Gastroesophageal sphincter (tissue), 4 donors: ENCODE measurements around the gene SYK. TPM values are rescaled to one million over a fixed set of nuclear protein-coding genes. Genes with fewer than 3 reads are reported as not detected.
A peak's percentile ranks its signal among the peaks of the same experiment; 100 is the strongest.

Experiments used
- ATAC-seq: fragments of 150-250 bp; one replicate; pipeline ENCODE4 v1.9.1; 2016; ENCODE audit warnings: mild to moderate bottlenecking, moderate library complexity
- H3K27ac ChIP-seq, 4 donors: fragments of 200-600 bp; sonication (generic) in 3 of 4; 1 replicate in 3 of 4; 2 replicates in 1 of 4; pipeline ENCODE4 v1.5.1; 2016 to 2019
- H3K27me3 ChIP-seq: fragments of 200-600 bp; sonication (generic); one replicate; pipeline ENCODE4 v1.5.1; 2019
- H3K36me3 ChIP-seq, 2 donors: fragments of 200-600 bp; sonication (generic); one replicate each; pipeline ENCODE4 v1.5.1; 2019; ENCODE audit warnings: control low read depth in 1 of 2
- H3K4me1 ChIP-seq, 3 donors: fragments of 200-600 bp; sonication (generic); 1 replicate in 2 of 3; 2 replicates in 1 of 3; pipeline ENCODE4 v1.5.1; 2016 to 2019; ENCODE audit warnings: control low read depth in 2 of 3
- H3K4me3 ChIP-seq, 2 donors: fragments of 200-600 bp; sonication (generic); one replicate each; pipeline ENCODE4 v1.5.1; 2019; ENCODE audit warnings: mild to moderate bottlenecking in 1 of 2, moderate library complexity in 1 of 2
- H3K9me3 ChIP-seq, 3 donors: fragments of 200-600 bp; sonication (generic); one replicate each; pipeline ENCODE4 v1.5.1; 2017 to 2019; ENCODE audit warnings: control low read depth in 2 of 3
- EP300 ChIP-seq: sonication (generic); formaldehyde crosslinking; IDR thresholded peaks from one replicate; pipeline ENCODE4 v1.6.1; 2017; ENCODE audit warnings: antibody characterized with exemption, mild to moderate bottlenecking
- POLR2A ChIP-seq, 2 donors: fragments of 450-650 bp; IDR thresholded peaks; one replicate each; pipeline ENCODE4 v1.6.1; 2017; ENCODE audit warnings: antibody characterized with exemption in 2 of 2, mild to moderate bottlenecking in 2 of 2, moderate library complexity in 1 of 2
- POLR2AphosphoS5 ChIP-seq: sonication (generic); formaldehyde crosslinking; IDR thresholded peaks from one replicate; pipeline ENCODE4 v1.6.1; 2017; ENCODE audit warnings: antibody characterized with exemption
- WGBS, 2 donors: methylation state at CpG; one replicate each; pipeline ENCODE4 v1.1.5; 2018; ENCODE audit warnings: low coverage in 1 of 2; 5-methylcytosine and 5-hydroxymethylcytosine counted together
- total RNA-seq, 4 donors: library from RNA; depleted of rRNA; stranded (reverse); fragments of >200 nt; gene quantifications; one replicate each; pipeline ENCODE4 v1.1.0, GENCODE V29; 2016
- TF ChIP-seq, protein P1 (sequence below), 4 experiments: fragments of 200-600 bp in 2 of 4; fragments of 450-650 bp in 2 of 4; sonication (generic) in 1 of 4; IDR thresholded peaks; one replicate each; pipeline ENCODE4 v1.5.1; 2017 to 2019; ENCODE audit warnings: antibody characterized with exemption in 4 of 4, mild to moderate bottlenecking in 2 of 4, moderate library complexity in 2 of 4

Gene SYK
- total RNA-seq, 4 donors from 2014 or later, result 4.0 to 15.3 (median 10.4) TPM

DNA sequence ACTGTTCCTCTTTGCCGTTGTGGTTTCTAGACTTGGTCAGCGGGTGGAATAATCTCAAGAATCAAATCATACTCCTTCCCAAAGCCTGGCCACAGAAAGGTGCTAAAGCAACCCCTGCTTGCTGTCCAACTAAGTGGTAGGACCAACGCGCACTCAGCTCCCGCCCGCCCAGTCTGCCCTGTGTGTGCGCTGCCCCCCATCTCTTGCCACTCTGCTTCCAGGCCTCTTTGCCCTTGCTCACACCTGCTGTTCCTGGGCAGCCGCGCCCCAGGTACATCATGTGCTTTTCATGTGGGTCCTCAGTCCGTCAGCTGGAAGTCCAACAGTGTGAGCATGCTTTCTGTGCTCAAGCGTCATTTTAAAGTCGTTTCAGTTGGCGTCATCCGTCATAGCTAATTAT is 65.5 kb downstream of the SYK start:
- no peak overlapping the region for H3K27ac ChIP-seq

DNA sequence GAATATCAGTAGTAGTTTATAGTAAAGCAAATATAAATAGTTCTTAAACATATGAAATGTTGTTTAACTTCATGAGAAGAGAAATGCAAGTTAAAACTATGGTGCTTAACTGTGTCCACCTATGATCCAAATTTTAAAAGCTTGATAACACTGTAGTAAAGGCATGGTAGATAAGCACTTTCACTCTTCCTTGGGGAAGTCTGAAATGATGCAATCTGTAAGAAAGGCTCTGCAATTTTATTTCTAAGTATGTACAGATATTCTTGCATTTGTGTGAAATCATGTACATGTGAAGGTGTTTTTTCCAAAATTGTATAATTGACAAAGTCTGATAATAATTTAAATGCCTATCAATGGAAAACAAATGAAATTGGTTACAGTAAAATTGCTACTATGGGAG is 66.9 kb downstream of the SYK start:
- Histone ChIP-seq H3K27ac (no peak overlapping the region), H3K4me1 (no peaks in the 10 kb centered on the region), H3K9me3 (no peaks in the 10 kb centered on the region), H3K4me3 (no peak overlapping the region), H3K27me3 (no peaks in the 10 kb centered on the region), H3K36me3 (no peaks in the 10 kb centered on the region)
- no peak for ATAC-seq
- TF ChIP-seq EP300, result no peak

More for the DNA sequence above, 65.5 kb downstream of the SYK start:
- Histone ChIP-seq H3K9me3 (no peaks in the 10 kb centered on the region), H3K4me3 (no peak overlapping the region), H3K4me1 (no peaks in the 10 kb centered on the region), H3K36me3 (peaks cover 0 to 6% of the 10 kb centered on the region in 2 donors), H3K27me3 (no peaks in the 10 kb centered on the region)
- TF ChIP-seq POLR2A (IDR thresholded peaks at IDR 0.05) (no peak), EP300 (no peak), POLR2AphosphoS5 (no peak)
- TF ChIP-seq, protein P1, sequence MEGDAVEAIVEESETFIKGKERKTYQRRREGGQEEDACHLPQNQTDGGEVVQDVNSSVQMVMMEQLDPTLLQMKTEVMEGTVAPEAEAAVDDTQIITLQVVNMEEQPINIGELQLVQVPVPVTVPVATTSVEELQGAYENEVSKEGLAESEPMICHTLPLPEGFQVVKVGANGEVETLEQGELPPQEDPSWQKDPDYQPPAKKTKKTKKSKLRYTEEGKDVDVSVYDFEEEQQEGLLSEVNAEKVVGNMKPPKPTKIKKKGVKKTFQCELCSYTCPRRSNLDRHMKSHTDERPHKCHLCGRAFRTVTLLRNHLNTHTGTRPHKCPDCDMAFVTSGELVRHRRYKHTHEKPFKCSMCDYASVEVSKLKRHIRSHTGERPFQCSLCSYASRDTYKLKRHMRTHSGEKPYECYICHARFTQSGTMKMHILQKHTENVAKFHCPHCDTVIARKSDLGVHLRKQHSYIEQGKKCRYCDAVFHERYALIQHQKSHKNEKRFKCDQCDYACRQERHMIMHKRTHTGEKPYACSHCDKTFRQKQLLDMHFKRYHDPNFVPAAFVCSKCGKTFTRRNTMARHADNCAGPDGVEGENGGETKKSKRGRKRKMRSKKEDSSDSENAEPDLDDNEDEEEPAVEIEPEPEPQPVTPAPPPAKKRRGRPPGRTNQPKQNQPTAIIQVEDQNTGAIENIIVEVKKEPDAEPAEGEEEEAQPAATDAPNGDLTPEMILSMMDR (IDR thresholded peaks at IDR 0.05), result no peak
- ATAC-seq, result no peak
- WGBS, 2 donors, result 94 to 95% methylated on average over 12 to 13 of the region's 14 CpGs

DNA sequence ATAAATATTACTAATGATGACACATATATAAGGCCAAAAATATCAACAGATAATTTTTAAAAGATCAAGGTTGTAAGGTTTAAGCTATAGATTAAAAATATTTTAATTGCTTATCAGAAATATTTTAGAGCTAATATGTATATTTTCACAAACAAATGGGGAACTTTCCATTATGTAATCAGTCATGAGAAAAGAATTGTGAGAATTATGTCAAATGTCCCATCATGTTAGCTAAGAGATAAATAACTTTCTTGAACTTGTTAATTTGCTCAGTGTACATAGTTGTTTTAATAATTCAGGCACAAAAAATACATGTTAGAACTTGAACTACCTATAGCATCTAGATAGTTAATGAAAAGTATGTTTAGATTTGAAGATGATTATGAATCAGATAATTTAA is 67.7 kb downstream of the SYK start:
- Histone ChIP-seq H3K4me1 (no peaks in the 10 kb centered on the region), H3K36me3 (no peaks in the 10 kb centered on the region), H3K27me3 (no peaks in the 10 kb centered on the region), H3K9me3 (no peaks in the 10 kb centered on the region), H3K4me3 (no peak overlapping the region), H3K27ac (no peak overlapping the region)
- TF ChIP-seq, protein P1 (IDR thresholded peaks at IDR 0.05), result no peak
- TF ChIP-seq EP300 (no peak), POLR2AphosphoS5 (no peak), POLR2A (IDR thresholded peaks at IDR 0.05) (no peak)
- ATAC-seq, result no peak

DNA sequence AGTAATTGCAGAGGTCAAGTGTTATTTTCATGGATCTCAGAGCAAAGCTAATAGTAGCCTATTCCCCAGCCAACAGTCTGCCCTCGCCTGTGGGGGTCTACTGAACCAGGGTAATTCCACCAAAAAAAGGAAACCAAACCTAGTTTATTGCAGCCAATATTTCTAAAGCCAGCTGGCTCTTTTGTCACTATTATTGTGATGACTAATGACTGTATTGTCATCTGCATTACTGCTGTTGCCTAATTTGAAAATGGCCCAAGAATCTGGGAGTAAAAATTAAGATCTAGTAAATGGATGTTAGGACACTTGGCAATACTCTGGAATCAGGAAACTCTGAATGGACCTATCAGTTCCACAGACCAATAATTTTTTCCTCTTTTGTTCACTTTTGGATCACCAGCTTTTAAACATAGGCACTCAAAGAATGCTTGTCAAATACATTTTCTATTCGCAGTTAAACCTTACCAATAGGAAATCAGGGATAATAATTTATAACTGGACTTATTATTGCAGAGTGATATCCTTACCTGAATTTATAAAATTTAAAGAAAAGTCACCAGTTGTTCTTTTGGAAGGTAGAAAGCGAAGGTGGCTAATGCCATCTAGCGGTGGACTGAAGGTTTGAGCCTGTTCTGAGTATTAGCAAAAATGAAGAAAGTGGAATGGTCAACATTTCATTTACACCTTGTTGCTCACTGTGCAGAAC is 69.2 kb downstream of the SYK start:
- Histone ChIP-seq H3K4me1 (no peaks in the 10 kb centered on the region), H3K27me3 (no peaks in the 10 kb centered on the region), H3K4me3 (no peak overlapping the region), H3K36me3 (no peaks in the 10 kb centered on the region), H3K27ac (no peak overlapping the region), H3K9me3 (no peaks in the 10 kb centered on the region)
- ATAC-seq, result no peak
- 8 to 12% methylated on average over 4 of the region's 4 CpGs for WGBS, 2 donors
- no peak for TF ChIP-seq POLR2A (IDR thresholded peaks at IDR 0.05)
- TF ChIP-seq, protein P1 (IDR thresholded peaks at IDR 0.05), result peak; percentile 62 to 80 (median 79)

DNA sequence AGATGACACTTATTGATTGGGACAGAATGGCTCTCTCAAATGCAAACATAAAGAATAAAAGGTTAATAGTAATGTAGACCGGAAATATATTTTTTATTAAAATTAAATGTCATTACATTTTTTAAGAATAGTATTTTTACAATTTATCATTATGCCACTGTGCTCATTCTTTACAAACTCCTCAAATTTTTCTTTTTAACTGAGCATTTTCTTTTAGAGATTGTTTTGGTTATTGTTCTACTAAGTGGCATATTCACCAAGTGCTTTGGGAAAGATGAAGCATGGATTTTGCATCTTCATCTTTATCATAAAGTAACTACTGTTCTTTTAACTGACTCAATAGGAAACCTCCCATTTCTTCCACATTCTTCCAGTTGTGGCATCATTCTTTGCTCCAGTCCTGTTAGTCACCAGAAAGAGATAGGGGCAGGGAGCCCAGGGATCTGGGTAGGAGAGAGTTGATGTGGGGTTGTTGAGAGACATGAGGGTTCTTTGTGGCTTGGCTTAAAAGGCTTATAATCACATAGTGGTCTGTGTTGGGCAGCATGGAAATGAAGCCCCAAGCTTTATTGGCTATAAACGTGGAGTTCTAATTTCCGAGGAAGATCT is 69.8 kb downstream of the SYK start:
- H3K27me3 ChIP-seq, result no peaks in the 10 kb centered on the region
- no peak for ATAC-seq
- H3K4me3 ChIP-seq, result no peak overlapping the region
- H3K36me3 ChIP-seq, result no peaks in the 10 kb centered on the region
- H3K27ac ChIP-seq, result no peak overlapping the region
- TF ChIP-seq POLR2AphosphoS5 (no peak), EP300 (no peak), POLR2A (IDR thresholded peaks at IDR 0.05) (no peak)
- TF ChIP-seq, protein P1 (IDR thresholded peaks at IDR 0.05), result no peak
- WGBS, 2 donors, result 27 to 40% methylated on average over 3 of the region's 3 CpGs
- H3K9me3 ChIP-seq, result no peaks in the 10 kb centered on the region
- no peaks in the 10 kb centered on the region for H3K4me1 ChIP-seq
